GM12864 (cell line): Measurements from ENCODE around the gene SOD2.
"Not testable (repeated sequence)": the region's sequence is repeated elsewhere in the genome, so short reads cannot be mapped to it uniquely, and the experiment has no call there.

ENCODE experiments used
- DNase-seq: peaks from one replicate; pipeline ENCODE4 v3.0.0-alpha.2; 2011; ENCODE audit warnings: low read depth
- H3K4me3 ChIP-seq: 2 replicates; pipeline ENCODE4 v1.5.1; 2011; ENCODE audit warnings: mild to moderate bottlenecking, low read depth, low read length, control low read depth
- TF ChIP-seq, protein P1 (sequence below): IDR thresholded peaks from 2 replicates; pipeline ENCODE4 v1.5.1; 2011; ENCODE audit warnings: low read depth, mild to moderate bottlenecking, moderate library complexity, low read length, control low read depth, inconsistent platforms; ENCODE audit errors: missing control alignments

SOD2 gene

GRCh38 chr6:159728531-159728964, 35.5 kb upstream of the SOD2 start:
- TF ChIP-seq, protein P1, sequence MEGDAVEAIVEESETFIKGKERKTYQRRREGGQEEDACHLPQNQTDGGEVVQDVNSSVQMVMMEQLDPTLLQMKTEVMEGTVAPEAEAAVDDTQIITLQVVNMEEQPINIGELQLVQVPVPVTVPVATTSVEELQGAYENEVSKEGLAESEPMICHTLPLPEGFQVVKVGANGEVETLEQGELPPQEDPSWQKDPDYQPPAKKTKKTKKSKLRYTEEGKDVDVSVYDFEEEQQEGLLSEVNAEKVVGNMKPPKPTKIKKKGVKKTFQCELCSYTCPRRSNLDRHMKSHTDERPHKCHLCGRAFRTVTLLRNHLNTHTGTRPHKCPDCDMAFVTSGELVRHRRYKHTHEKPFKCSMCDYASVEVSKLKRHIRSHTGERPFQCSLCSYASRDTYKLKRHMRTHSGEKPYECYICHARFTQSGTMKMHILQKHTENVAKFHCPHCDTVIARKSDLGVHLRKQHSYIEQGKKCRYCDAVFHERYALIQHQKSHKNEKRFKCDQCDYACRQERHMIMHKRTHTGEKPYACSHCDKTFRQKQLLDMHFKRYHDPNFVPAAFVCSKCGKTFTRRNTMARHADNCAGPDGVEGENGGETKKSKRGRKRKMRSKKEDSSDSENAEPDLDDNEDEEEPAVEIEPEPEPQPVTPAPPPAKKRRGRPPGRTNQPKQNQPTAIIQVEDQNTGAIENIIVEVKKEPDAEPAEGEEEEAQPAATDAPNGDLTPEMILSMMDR: no peak
- H3K4me3 ChIP-seq: peak overlapping the region; percentile 97
- no peak for DNase-seq

DNA sequence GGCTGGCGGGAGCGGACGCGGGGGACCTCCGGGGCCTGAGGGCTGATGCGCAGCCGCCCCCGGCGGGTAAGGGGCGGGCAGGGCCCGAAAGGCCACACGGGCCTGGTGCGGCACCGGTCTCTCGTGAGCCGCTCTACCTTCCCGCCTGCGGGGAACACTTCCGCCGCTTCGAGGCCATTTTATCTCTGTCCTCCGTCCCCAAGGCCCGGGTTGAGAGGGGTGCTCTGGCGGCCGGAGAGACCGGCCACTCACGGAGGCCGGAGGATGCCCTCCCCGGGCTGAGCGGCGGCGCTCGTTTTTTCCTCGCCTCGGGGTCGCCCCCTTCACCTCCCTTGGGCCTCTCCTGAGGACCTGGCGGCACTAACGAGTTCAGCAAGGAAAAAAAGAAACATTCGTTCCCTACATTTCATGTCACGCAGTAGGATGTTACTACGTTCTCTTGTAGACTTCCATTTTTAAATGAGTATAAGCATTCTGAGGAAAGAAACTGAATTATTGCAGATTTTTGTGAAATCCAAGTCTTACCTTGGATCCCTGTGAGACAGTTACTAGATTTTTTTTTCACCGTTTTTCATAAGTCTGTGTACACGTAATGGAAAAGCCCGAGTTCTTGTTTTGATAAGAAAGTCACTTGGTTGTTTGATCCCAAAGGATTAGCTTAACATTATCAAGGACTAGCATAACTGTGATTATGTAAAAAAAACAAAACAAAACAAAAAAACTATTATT, 34.8 kb upstream of the SOD2 start:
- H3K4me3 ChIP-seq: peak overlapping the region; percentile 97
- DNase-seq: no peak

GRCh38 chr6:159726918-159727716, 34.1 kb upstream of the SOD2 start, which contains the start of gene WTAP:
TSS of gene WTAP (plus strand) at chr6:159727506. CDS start at chr6:159736266, 8,760 bp downstream.
- TF ChIP-seq, protein P1: no peak
- DNase-seq: peak; percentile 97

More for the DNA sequence above, 34.8 kb upstream of the SOD2 start:
- TF ChIP-seq, protein P1: no peak

GRCh38 chr6:159726255-159726917, 33.3 kb upstream of the SOD2 start:
- H3K4me3 ChIP-seq: peak overlapping the region; percentile 97
- DNase-seq: no peak
- TF ChIP-seq, protein P1: no peak

More at GRCh38 chr6:159726918-159727716, 34.1 kb upstream of the SOD2 start, which contains the start of gene WTAP:
- peak within 1 kb of the TSS; percentile 97 for H3K4me3 ChIP-seq

DNA sequence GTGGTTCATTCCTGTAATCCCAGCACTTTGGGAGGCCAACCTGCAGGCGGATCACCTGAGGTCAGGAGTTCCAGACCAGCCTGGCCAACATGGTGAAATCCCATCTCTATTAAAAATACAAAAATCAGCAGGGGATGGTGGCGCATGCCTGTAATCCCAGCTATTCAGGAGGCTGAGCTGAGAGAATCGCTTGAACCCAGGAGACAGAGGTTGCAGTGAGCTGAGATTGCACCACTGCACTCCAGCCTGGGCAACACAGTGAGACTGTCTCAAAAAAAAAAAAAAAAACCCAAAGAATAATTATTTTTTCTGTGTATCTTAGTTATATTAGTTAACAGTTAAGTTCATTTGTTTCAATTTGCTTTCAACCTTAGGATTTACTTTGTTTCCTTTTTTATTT, 32.2 kb upstream of the SOD2 start:
- DNase-seq, H3K4me3 ChIP-seq: not testable (repeated sequence)

DNA sequence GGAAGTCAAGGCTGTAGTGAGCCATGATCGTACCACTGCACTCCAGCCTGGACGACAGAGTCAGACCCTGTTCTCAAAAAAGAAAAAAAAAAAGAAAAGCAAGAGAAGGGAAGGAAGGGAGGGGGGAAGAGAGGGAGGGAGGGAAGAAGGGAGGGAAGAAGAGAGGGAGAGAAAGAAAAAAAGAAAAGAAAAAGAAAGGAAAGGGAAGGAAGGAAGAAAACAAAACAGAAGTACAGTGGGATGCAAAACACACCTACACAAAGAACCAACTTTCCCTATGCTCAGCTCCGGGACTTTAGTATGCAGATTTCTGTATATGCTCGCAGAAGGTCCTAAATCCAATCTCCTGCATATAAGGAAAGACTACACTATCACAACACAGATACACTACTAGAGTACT, 31.7 kb upstream of the SOD2 start:
- no peak for DNase-seq
- TF ChIP-seq, protein P1: no peak
- no peak overlapping the region for H3K4me3 ChIP-seq

DNA sequence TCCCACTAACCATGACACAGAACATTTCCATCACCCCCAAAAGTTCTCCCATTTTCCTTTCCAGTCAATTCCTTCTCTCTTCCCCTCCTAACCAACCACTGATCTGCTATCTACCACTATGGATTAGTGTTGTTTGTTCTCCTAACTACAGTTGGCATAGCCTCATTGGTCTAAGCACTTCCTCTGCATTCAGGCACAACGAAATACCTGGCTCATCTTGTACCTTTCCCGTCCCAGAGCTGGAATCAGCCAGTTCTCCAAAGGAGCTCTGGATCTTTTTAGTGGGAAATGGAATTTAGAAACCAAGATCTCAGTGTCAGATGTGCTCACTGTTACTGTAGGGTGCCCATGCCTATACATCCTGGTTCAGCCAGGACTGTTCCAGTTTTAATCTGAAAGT, 30.2 kb upstream of the SOD2 start:
- TF ChIP-seq, protein P1: no peak
- no peak overlapping the region for H3K4me3 ChIP-seq
- no peak for DNase-seq
